ENCODE results near the gene IRF4.

The IRF4 gene

DNA sequence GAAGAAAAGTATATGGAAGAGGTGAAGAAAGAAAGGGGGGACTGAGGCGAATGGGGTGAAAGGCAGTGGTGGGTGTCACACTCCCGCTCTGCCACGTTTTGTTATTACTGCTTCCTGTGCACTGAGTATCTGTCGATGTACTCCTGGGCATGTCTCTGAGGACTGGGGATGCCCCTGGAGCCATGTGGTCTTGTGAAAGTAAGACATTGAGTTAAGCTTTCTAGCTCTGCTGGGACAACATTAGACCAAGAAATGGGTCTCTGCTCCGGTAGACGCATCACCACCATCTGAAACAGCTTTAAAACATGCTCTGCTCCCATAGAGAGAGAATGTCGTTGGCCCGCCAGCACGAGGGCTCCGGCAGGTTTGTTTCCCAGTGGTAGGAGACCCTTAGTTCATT, 40.0 kb downstream of the IRF4 start:
- DNase-seq (ENCODE audit: low read depth) = no peak
- TF ChIP-seq, protein P1, sequence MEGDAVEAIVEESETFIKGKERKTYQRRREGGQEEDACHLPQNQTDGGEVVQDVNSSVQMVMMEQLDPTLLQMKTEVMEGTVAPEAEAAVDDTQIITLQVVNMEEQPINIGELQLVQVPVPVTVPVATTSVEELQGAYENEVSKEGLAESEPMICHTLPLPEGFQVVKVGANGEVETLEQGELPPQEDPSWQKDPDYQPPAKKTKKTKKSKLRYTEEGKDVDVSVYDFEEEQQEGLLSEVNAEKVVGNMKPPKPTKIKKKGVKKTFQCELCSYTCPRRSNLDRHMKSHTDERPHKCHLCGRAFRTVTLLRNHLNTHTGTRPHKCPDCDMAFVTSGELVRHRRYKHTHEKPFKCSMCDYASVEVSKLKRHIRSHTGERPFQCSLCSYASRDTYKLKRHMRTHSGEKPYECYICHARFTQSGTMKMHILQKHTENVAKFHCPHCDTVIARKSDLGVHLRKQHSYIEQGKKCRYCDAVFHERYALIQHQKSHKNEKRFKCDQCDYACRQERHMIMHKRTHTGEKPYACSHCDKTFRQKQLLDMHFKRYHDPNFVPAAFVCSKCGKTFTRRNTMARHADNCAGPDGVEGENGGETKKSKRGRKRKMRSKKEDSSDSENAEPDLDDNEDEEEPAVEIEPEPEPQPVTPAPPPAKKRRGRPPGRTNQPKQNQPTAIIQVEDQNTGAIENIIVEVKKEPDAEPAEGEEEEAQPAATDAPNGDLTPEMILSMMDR (IDR thresholded peaks at IDR 0.05; ENCODE audit: control insufficient read depth, extremely low read depth, insufficient read depth) = no peak
- no peak overlapping the region for H3K4me3 ChIP-seq (ENCODE audit: low read depth, low read length)

DNA sequence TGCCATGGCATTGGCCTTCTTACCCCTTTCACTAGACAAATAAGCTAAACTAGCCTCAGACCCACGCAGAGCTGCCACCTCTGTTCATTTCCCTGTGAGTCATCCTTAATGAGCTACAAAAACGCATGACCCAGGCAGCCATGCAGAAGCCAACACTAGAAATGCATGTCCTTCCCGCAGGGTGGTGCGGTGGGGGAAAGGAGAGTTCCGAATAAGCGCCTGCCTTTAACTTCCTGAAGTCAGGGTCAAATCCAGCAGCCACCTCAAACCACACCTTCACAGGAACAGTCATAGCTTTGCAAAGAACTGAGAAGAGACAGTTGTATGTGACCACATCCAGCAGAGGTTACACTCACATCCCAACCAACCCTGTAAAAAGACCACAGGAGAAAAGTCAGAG, 40.4 kb downstream of the IRF4 start:
- TF ChIP-seq, protein P1 (IDR thresholded peaks at IDR 0.05; ENCODE audit: control insufficient read depth, extremely low read depth, insufficient read depth) = no peak
- no peak for DNase-seq (ENCODE audit: low read depth)
- H3K4me3 ChIP-seq (ENCODE audit: low read depth, low read length) = no peak overlapping the region

DNA sequence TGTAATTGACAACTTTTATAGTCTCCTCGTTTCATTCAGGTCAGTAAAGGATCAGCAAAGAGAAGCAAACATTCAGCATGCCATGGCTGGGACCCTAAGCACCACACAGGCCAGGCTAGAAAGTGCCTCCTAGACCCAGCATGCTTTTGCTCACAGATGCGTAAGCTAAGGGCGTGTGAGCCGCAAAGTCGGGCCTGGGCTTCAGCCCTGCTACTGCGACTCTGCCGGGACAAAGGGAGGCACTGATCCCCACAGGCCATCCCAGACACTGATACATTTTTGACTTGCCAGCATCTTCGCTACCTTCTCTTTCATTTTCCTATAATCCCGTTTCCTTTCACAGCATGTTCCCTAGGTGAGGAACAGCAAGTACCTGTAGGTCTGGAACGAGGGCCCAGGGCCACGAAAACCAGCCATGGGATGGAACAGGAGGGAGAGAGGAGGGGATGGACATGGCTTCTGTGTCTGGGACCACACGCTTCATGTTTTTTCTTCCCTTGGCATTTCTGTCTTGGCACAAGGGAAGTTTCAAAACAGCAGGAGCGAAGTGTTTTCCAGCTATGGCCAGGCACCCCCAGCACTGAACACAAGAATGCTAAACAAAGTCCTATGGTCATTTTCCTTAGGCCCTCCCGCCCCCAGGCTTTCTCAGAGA, 42.6 kb downstream of the IRF4 start:
- TF ChIP-seq, protein P1 (IDR thresholded peaks at IDR 0.05; ENCODE audit: control insufficient read depth, extremely low read depth, insufficient read depth) = no peak
- no peak overlapping the region for H3K4me3 ChIP-seq (ENCODE audit: low read depth, low read length)
- DNase-seq (ENCODE audit: low read depth) = no peak

DNA sequence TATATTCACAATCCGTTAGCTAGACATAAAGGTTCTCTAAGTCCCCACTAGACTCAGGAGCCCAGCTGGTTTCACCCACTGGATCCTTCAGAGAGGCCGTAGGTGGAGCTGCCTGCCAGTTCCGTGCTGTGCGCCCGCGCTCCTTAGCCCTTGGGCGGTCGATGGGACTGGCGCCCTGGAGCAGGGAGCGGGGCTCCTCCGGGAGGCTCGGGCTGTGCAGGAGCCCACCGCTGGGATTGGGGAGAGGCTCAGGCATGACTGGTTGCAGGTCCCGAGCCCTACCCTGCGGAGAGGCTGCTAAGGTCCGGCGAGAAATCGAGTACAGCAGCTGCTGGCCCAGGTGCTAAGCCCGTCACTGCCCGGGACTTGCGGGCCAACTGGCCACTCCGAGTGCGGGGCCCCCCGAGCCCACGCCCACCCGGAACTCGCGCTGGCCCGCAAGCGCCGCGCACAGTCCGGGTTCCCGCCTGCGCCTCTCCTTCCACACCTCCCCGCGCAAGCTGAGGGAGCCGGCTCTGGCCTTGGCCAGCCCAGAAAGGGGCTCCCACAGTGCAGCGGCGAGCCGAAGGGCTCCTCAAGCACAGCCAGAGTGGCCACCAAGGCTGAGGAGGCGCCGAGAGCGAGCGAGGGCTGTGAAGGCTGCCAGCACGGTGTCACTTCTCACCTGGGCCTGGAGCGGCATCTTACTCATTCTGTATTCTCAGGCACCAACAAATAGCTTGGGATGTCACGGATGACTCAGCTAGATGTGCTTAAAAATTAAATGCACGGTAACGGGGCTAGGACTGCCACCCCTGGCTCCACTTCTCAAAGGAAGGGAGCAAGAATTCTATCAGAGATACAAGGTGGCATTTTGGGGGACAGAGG, 44.1 kb downstream of the IRF4 start:
- DNase-seq (ENCODE audit: low read depth) = no peak
- TF ChIP-seq, protein P1 (IDR thresholded peaks at IDR 0.05; ENCODE audit: control insufficient read depth, extremely low read depth, insufficient read depth) = no peak
- H3K4me3 ChIP-seq (ENCODE audit: low read depth, low read length) = no peak overlapping the region

DNA sequence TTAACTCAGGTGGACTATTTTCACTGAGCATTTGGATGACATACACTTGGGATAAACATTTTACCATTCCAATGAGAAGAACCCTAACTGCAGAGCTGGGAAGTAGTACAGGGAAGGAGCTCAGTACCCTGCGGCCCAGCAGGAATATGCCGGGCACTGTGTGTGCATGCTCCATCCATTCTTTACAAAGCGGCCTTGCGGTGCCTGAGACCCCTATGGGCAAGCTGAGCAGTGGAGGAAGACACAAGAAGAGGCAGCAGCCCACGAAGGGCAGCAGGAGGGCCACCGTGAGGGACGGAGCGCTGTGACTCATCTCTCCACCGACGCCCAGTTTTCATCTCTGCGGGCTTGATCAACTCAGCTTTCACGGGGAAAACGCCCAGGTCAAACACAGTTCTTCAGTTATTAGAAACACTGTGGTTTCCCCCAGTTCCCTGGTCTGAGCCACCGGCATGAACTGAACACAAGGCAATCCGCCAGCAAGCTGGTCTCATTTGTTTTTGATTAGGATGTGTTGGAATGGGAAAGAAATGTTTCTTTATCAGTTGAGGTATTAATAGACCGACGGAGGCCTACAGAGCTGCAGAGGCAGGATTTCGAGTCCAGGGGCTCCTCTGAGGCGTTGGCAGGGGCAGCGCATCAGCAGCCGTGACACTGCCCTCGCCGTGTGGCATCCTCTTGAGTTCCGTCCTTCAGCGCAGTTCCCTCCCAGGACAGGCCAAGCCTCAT, 44.9 kb downstream of the IRF4 start:
- no peak overlapping the region for H3K4me3 ChIP-seq (ENCODE audit: low read depth, low read length)
- TF ChIP-seq, protein P1 (IDR thresholded peaks at IDR 0.05; ENCODE audit: control insufficient read depth, extremely low read depth, insufficient read depth) = no peak
- DNase-seq (ENCODE audit: low read depth) = no peak

DNA sequence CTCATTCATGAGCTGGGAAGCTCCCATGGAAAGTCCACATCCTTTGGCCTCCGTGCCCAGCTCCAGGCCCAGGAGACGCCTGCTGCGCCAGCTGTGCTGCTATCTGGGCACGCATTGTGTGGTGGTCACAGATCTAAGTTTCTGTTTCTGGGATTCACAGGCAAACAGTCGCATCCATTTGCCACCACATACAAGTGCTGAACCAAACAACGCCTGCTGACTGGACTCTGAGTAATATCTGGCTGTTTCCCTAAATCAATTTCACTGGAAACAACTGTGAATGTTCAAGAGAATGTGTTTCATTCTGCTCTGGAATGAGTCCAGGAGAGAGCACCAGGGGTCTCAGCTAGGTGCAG, 45.5 kb downstream of the IRF4 start:
- no peak for DNase-seq (ENCODE audit: low read depth)
- H3K4me3 ChIP-seq (ENCODE audit: low read depth, low read length) = no peak overlapping the region
- TF ChIP-seq, protein P1 (IDR thresholded peaks at IDR 0.05; ENCODE audit: control insufficient read depth, extremely low read depth, insufficient read depth) = no peak
